Mesendoderm (in vitro differentiated cells): ENCODE results near the gene ST6GAL2. TPM values are rescaled to one million over a fixed set of nuclear protein-coding genes. Genes with fewer than 3 reads are reported as not detected.
A peak's percentile ranks its signal among the peaks of the same experiment; 100 is the strongest.

Experiments
- DNase-seq: peaks from one replicate; pipeline ENCODE4 v3.0.0; 2013
- H2AK5ac ChIP-seq: 2 replicates; pipeline ENCODE4 v1.6.1; 2013; ENCODE audit warnings: low read length, inconsistent platforms
- H2BK120ac ChIP-seq: 2 replicates; pipeline ENCODE4 v1.6.1; 2013; ENCODE audit warnings: low read depth, mild to moderate bottlenecking, low read length, moderate library complexity, mixed read lengths
- H2BK15ac ChIP-seq: replicated peaks from 2 replicates; pipeline ENCODE4 v1.6.1; 2013; ENCODE audit warnings: low read depth, mild to moderate bottlenecking, moderate library complexity
- H2BK5ac ChIP-seq: 2 replicates; pipeline ENCODE4 v1.6.1; 2013; ENCODE audit warnings: low read length, inconsistent platforms
- H3K18ac ChIP-seq: 2 replicates; pipeline ENCODE4 v1.6.1; 2013; ENCODE audit warnings: mild to moderate bottlenecking, low read length, mixed read lengths
- H3K23ac ChIP-seq: one replicate; pipeline ENCODE4 v1.6.1; 2013; ENCODE audit warnings: low read length
- H3K27ac ChIP-seq: 2 replicates; pipeline ENCODE4 v1.5.1; 2013; ENCODE audit warnings: low read depth, mild to moderate bottlenecking, inconsistent platforms, low read length, moderate library complexity
- H3K27me3 ChIP-seq: 2 replicates; pipeline ENCODE4 v1.6.1; 2013; ENCODE audit warnings: low read length, control low read depth, mild to moderate bottlenecking, inconsistent platforms; ENCODE audit not compliant: insufficient read depth, poor library complexity
- H3K36me3 ChIP-seq: 2 replicates; pipeline ENCODE4 v1.6.1; 2013; ENCODE audit warnings: low read length, inconsistent platforms; ENCODE audit not compliant: control insufficient read depth, insufficient read depth
- H3K4ac ChIP-seq: one replicate; pipeline ENCODE4 v1.6.1; 2013; ENCODE audit warnings: low read depth, mild to moderate bottlenecking, low read length, moderate library complexity
- H3K4me1 ChIP-seq: 2 replicates; pipeline ENCODE4 v1.6.1; 2013; ENCODE audit warnings: low read depth, low read length, inconsistent platforms; ENCODE audit not compliant: control insufficient read depth
- H3K4me2 ChIP-seq: 2 replicates; pipeline ENCODE4 v1.6.1; 2013; ENCODE audit warnings: low read length
- H3K4me3 ChIP-seq: 2 replicates; pipeline ENCODE4 v1.5.1; 2013; ENCODE audit warnings: mild to moderate bottlenecking, low read length
- H3K56ac ChIP-seq: one replicate; pipeline ENCODE4 v1.6.1; 2013; ENCODE audit warnings: low read length
- H3K79me1 ChIP-seq: 2 replicates; pipeline ENCODE4 v1.6.1; 2013; ENCODE audit warnings: low read length, inconsistent platforms
- H3K79me2 ChIP-seq: 2 replicates; pipeline ENCODE4 v1.6.1; 2013; ENCODE audit warnings: mild to moderate bottlenecking, low read length; ENCODE audit not compliant: control insufficient read depth, insufficient read depth
- H3K9ac ChIP-seq: 2 replicates; pipeline ENCODE4 v1.6.1; 2013; ENCODE audit warnings: low read length, inconsistent platforms
- H4K5ac ChIP-seq: one replicate; pipeline ENCODE4 v1.6.1; 2013; ENCODE audit warnings: low read length
- H4K8ac ChIP-seq: one replicate; pipeline ENCODE4 v1.6.1; 2013; ENCODE audit warnings: low read depth, mild to moderate bottlenecking, control low read depth, low read length, moderate library complexity
- WGBS: extraction: QIAGEN DNeasy Blood & Tissue Kit; methylation state at CpG from one replicate; pipeline ENCODE4 v1.1.7; 2013; ENCODE audit warnings: low lambda C conversion rate, missing lambda C conversion rate; ENCODE audit not compliant: insufficient coverage; ENCODE audit errors: extremely low coverage; 5-methylcytosine and 5-hydroxymethylcytosine counted together
- polyA plus RNA-seq, 2 experiments: library from polyadenylated mRNA; stranded (reverse); fragments of 200-250 nt; gene quantifications; one replicate each; pipeline ENCODE4 v1.2.3, GENCODE V29; 2013

ST6GAL2 gene
- polyA plus RNA-seq (2013, experiment 1 of 2): 2.9 TPM
- polyA plus RNA-seq (2013, experiment 2 of 2): 3.8 TPM

GRCh38 chr2:106885971-106886915 is at the start of gene ST6GAL2:
Gene ST6GAL2 (minus strand): TSS chr2:106886167. CDS start chr2:106843977, 42,190 bp downstream.
- Histone ChIP-seq H3K9ac (peak within 1 kb of the TSS; percentile 67), H3K79me1 (no peaks in the 10 kb centered on the region), H3K27me3 (no peaks in the 10 kb centered on the region), H3K79me2 (no peaks in the 10 kb centered on the region), H3K23ac (peak within 1 kb of the TSS; percentile 59), H3K18ac (peak within 1 kb of the TSS; percentile 83), H2BK15ac (no peak within 1 kb of the TSS), H4K8ac (no peak within 1 kb of the TSS), H2BK120ac (no peak within 1 kb of the TSS), H3K56ac (peak within 1 kb of the TSS; percentile 82), H3K4me2 (peak within 1 kb of the TSS; percentile 96), H3K4ac (no peak within 1 kb of the TSS), H4K5ac (no peak within 1 kb of the TSS), H2BK5ac (no peak within 1 kb of the TSS), H3K27ac (no peak within 1 kb of the TSS), H3K4me1 (no peaks in the 10 kb centered on the region), H3K4me3 (peak within 1 kb of the TSS; percentile 66), H2AK5ac (no peak within 1 kb of the TSS), H3K36me3 (no peaks in the 10 kb centered on the region)
- DNase-seq: peak; percentile 47
- WGBS: no CpG with 5 or more reads among the region's 118 CpGs

GRCh38 chr2:106932644-106933043 is 46.7 kb upstream of the ST6GAL2 start:
- Histone ChIP-seq H3K79me2 (no peaks in the 10 kb centered on the region), H3K18ac (no peak overlapping the region), H4K5ac (no peak overlapping the region), H2BK5ac (no peak overlapping the region), H3K36me3 (no peaks in the 10 kb centered on the region), H3K9ac (no peak overlapping the region), H2BK120ac (no peak overlapping the region), H3K4ac (no peak overlapping the region), H3K4me3 (no peak overlapping the region), H3K23ac (no peak overlapping the region), H2AK5ac (no peak overlapping the region), H3K27ac (no peak overlapping the region), H2BK15ac (no peak overlapping the region), H3K4me1 (no peaks in the 10 kb centered on the region), H3K4me2 (no peak overlapping the region), H3K79me1 (no peaks in the 10 kb centered on the region), H3K27me3 (no peaks in the 10 kb centered on the region), H3K56ac (no peak overlapping the region), H4K8ac (no peak overlapping the region)
- DNase-seq: no peak
- WGBS: no CpG with 5 or more reads among the region's 3 CpGs

GRCh38 chr2:106931717-106932335 is 45.9 kb upstream of the ST6GAL2 start:
- H2AK5ac ChIP-seq: no peak overlapping the region

GRCh38 chr2:106921451-106921850 is 35.5 kb upstream of the ST6GAL2 start:
- Histone ChIP-seq H3K9ac (no peak overlapping the region), H3K4me2 (no peak overlapping the region), H3K27me3 (no peaks in the 10 kb centered on the region), H3K27ac (no peak overlapping the region), H4K5ac (no peak overlapping the region), H3K4me1 (no peaks in the 10 kb centered on the region), H3K79me1 (no peaks in the 10 kb centered on the region), H4K8ac (no peak overlapping the region), H3K4me3 (no peak overlapping the region), H3K23ac (no peak overlapping the region), H3K18ac (no peak overlapping the region), H3K36me3 (no peaks in the 10 kb centered on the region), H3K56ac (no peak overlapping the region), H2BK120ac (no peak overlapping the region), H2BK5ac (no peak overlapping the region), H2BK15ac (no peak overlapping the region), H3K79me2 (no peaks in the 10 kb centered on the region), H3K4ac (no peak overlapping the region), H2AK5ac (no peak overlapping the region)
- no CpG with 5 or more reads among the region's 1 CpG for WGBS
- DNase-seq: no peak

More at GRCh38 chr2:106931717-106932335, 45.9 kb upstream of the ST6GAL2 start:
- no peak overlapping the region for H3K23ac ChIP-seq
- H3K36me3 ChIP-seq: no peaks in the 10 kb centered on the region
- no peak overlapping the region for H3K18ac ChIP-seq
- H3K9ac ChIP-seq: no peak overlapping the region
- H3K4me2 ChIP-seq: no peak overlapping the region
- no peaks in the 10 kb centered on the region for H3K79me2 ChIP-seq
- H3K4ac ChIP-seq: no peak overlapping the region
- H3K27me3 ChIP-seq: no peaks in the 10 kb centered on the region
- no CpG with 5 or more reads among the region's 5 CpGs for WGBS
- H3K79me1 ChIP-seq: no peaks in the 10 kb centered on the region
- H4K8ac ChIP-seq: no peak overlapping the region
- no peak for DNase-seq
- no peak overlapping the region for H3K56ac ChIP-seq
- no peak overlapping the region for H2BK15ac ChIP-seq
- no peak overlapping the region for H3K27ac ChIP-seq
- no peak overlapping the region for H4K5ac ChIP-seq
- no peaks in the 10 kb centered on the region for H3K4me1 ChIP-seq
- no peak overlapping the region for H2BK120ac ChIP-seq
- H2BK5ac ChIP-seq: no peak overlapping the region
- no peak overlapping the region for H3K4me3 ChIP-seq

GRCh38 chr2:106919012-106919411 is 33.0 kb upstream of the ST6GAL2 start:
- Histone ChIP-seq H3K4ac (no peak overlapping the region), H3K27ac (no peak overlapping the region), H3K4me1 (no peaks in the 10 kb centered on the region), H3K4me2 (no peak overlapping the region), H3K79me1 (no peaks in the 10 kb centered on the region), H4K5ac (no peak overlapping the region), H3K9ac (no peak overlapping the region), H2BK5ac (no peak overlapping the region), H3K56ac (no peak overlapping the region), H4K8ac (no peak overlapping the region), H2BK15ac (no peak overlapping the region), H3K18ac (no peak overlapping the region), H2AK5ac (no peak overlapping the region), H3K27me3 (no peaks in the 10 kb centered on the region), H3K36me3 (no peaks in the 10 kb centered on the region), H2BK120ac (no peak overlapping the region), H3K79me2 (no peaks in the 10 kb centered on the region), H3K4me3 (no peak overlapping the region), H3K23ac (no peak overlapping the region)
- WGBS: no CpG with 5 or more reads among the region's 1 CpG
- no peak for DNase-seq
